GM12878 (cell line): ENCODE results near the gene URI1. TPM values are rescaled to one million over a fixed set of nuclear protein-coding genes. Genes with fewer than 3 reads are reported as not detected.

Experiments used
- ATF7 ChIP-seq: fragments of 450-650 bp; IDR thresholded peaks from 2 replicates; pipeline ENCODE4 v1.6.1; 2016; ENCODE audit warnings: low read depth, mild to moderate bottlenecking
- BCL11A ChIP-seq: IDR thresholded peaks from 2 replicates; pipeline ENCODE4 v1.6.1; 2011; ENCODE audit warnings: low read depth, low read length
- CBFB ChIP-seq: IDR thresholded peaks from 2 replicates; pipeline ENCODE4 v1.6.1; 2016; ENCODE audit warnings: antibody characterized with exemption, low read depth
- CBX5 ChIP-seq: sonication (generic); IDR thresholded peaks from 2 replicates; pipeline ENCODE4 v1.6.1; 2016; ENCODE audit warnings: low read depth, moderate library complexity, mild to moderate bottlenecking, inconsistent platforms
- CREB1 ChIP-seq: IDR thresholded peaks from 2 replicates; pipeline ENCODE4 v1.6.1; 2012; ENCODE audit warnings: low read depth, mild to moderate bottlenecking, inconsistent platforms
- ETV6 ChIP-seq, 2 experiments: fragments of 450-650 bp in 1 of 2; IDR thresholded peaks in 1 of 2; conservative IDR thresholded peaks in 1 of 2; 2 replicates each; pipeline ENCODE4 v1.6.1; 2014; ENCODE audit warnings: antibody characterized with exemption in 1 of 2, borderline replicate concordance in 1 of 2, low read depth in 1 of 2, mild to moderate bottlenecking in 1 of 2, moderate library complexity in 1 of 2
- FOXM1 ChIP-seq: IDR thresholded peaks from 2 replicates; pipeline ENCODE4 v1.6.1; 2012; ENCODE audit warnings: low read depth, mild to moderate bottlenecking, inconsistent platforms, low read length, moderate library complexity
- JUNB ChIP-seq: IDR thresholded peaks from 2 replicates; pipeline ENCODE4 v1.6.1; 2016; ENCODE audit warnings: antibody characterized with exemption, mild to moderate bottlenecking
- MLLT1 ChIP-seq: fragments of 450-650 bp; IDR thresholded peaks from 2 replicates; pipeline ENCODE4 v1.6.1; 2016; ENCODE audit warnings: mild to moderate bottlenecking
- NBN ChIP-seq: fragments of 450-650 bp; IDR thresholded peaks from 2 replicates; pipeline ENCODE4 v1.6.1; 2016
- NFIC ChIP-seq: IDR thresholded peaks from 2 replicates; pipeline ENCODE4 v1.6.1; 2012; ENCODE audit warnings: low read depth, mild to moderate bottlenecking, inconsistent platforms, low read length, moderate library complexity
- NR2F1 ChIP-seq: fragments of 450-650 bp; conservative IDR thresholded peaks from 2 replicates; pipeline ENCODE4 v1.6.1; 2017; ENCODE audit warnings: mild to moderate bottlenecking
- PAX5 ChIP-seq: IDR thresholded peaks from 2 replicates; pipeline ENCODE4 v1.6.1; 2011; ENCODE audit warnings: low read depth, low read length, borderline replicate concordance
- POU2F2 ChIP-seq: IDR thresholded peaks from 3 replicates; pipeline ENCODE4 v1.6.1; 2011; ENCODE audit warnings: low read depth, mild to moderate bottlenecking, low read length, borderline replicate concordance
- RAD51 ChIP-seq: fragments of 450-650 bp; IDR thresholded peaks from 2 replicates; pipeline ENCODE4 v1.6.1; 2016; ENCODE audit warnings: moderate library complexity, mild to moderate bottlenecking, inconsistent platforms
- SPI1 ChIP-seq: IDR thresholded peaks from 2 replicates; pipeline ENCODE4 v1.6.1; 2011; ENCODE audit warnings: low read depth, mild to moderate bottlenecking, low read length, moderate library complexity, borderline replicate concordance; ENCODE audit not compliant: insufficient read depth
- TCF12 ChIP-seq: IDR thresholded peaks from 2 replicates; pipeline ENCODE4 v1.6.1; 2011; ENCODE audit warnings: low read depth, mild to moderate bottlenecking, low read length
- ZNF217 ChIP-seq: fragments of 450-650 bp; IDR thresholded peaks from 2 replicates; pipeline ENCODE4 v1.6.1; 2017; ENCODE audit warnings: antibody characterized with exemption, mild to moderate bottlenecking
- ZNF622 ChIP-seq: fragments of 450-650 bp; IDR thresholded peaks from 2 replicates; pipeline ENCODE4 v1.6.1; 2017; ENCODE audit warnings: mild to moderate bottlenecking, inconsistent platforms
- polyA plus RNA-seq, 11 experiments: library from polyadenylated mRNA; depleted of rRNA in 4 of 11; unstranded in 6 of 11; stranded (reverse) in 5 of 11; fragments of >200 nt; fragmentation: Nextera tagmentation in 4 of 11; fragmentation: Illumina TruSeq in 1 of 11; extraction: Ambion mirVana in 4 of 11; extraction: Trizol in 1 of 11; gene quantifications; 1 replicate in 1 of 11; 2 replicates in 10 of 11; pipeline versions ENCODE4 v1.2.1 to v1.2.3, GENCODE V29; 2011 to 2016; ENCODE audit warnings: inconsistent platforms in 2 of 11, missing spikeins in 2 of 11, low read depth in 1 of 11
- total RNA-seq, 4 experiments: library from RNA; depleted of rRNA in 3 of 4; stranded (reverse); fragments of >200 nt in 3 of 4; fragmentation: Illumina TruSeq in 1 of 4; extraction: Trizol in 1 of 4; gene quantifications; 2 replicates each; pipeline versions ENCODE4 v1.2.1 to v1.2.3, GENCODE V29; 2013 to 2021
- TF ChIP-seq, protein P1 (sequence below): fragments of 450-650 bp; IDR thresholded peaks from 2 replicates; pipeline ENCODE4 v1.6.1; 2017; ENCODE audit warnings: mild to moderate bottlenecking, low read depth, inconsistent platforms; ENCODE audit not compliant: poor library complexity, severe bottlenecking

The URI1 gene
- total and polyA plus RNA-seq, 10 of the 15 experiments (the other 5 are each of a cell fraction or from before 2014, with no cell fraction given), result 15.2 to 94.2 (median 47.9) TPM

DNA sequence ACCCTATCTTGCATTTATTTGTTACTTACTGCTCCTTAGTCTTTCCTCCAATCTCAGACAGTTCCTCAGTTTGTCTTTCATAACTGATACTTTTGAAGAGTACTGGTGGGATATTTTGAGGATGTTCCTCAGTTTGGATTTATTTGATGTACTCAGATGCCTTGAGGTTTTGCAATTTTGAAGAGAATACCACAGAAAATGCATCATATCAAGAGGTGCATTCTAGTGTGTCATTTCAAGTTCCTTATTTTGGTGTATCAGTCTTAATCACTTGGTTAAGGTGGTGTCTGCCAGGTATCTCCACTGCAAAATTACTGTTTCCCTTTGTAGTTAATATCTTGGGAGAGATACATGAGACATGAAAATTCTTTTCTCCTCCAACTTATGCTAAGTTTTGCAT is 75.1 kb downstream of the URI1 start (continued):
- TF ChIP-seq PAX5, result peak; percentile 67; the same call in 1 of the 2 replicates
- TF ChIP-seq ZNF622, result no peak
- TF ChIP-seq BCL11A, result peak; percentile 84; the same call in 1 of the 2 replicates
- peak; percentile 83 for TF ChIP-seq CBFB
- TF ChIP-seq SPI1, result peak; percentile 69; the same call in 1 of the 2 replicates
- TF ChIP-seq MLLT1, result 0 out of 2 replicates have a peak, but pooled peaks have one; percentile 34
- TF ChIP-seq FOXM1, result peak; percentile 71; the same call in 1 of the 2 replicates
- TF ChIP-seq ZNF217, result 0 out of 2 replicates have a peak, but pooled peaks have one; percentile 36
- no peak for TF ChIP-seq CBX5
- TF ChIP-seq JUNB, result peak; percentile 93
- TF ChIP-seq POU2F2, result peak; percentile 46; the same call in 1 of the 3 replicates
- peak; percentile 45; the same call in 1 of the 2 replicates for TF ChIP-seq ATF7
- 0 out of 4 replicates have a peak, but pooled peaks of 1 of the 2 experiments have one; percentile 35 for TF ChIP-seq ETV6 (conservative IDR thresholded peaks at IDR 0.05 in 1 of 2, IDR thresholded peaks at IDR 0.05 in 1 of 2; ENCODE audit: borderline replicate concordance in 1 of 2, low read depth in 1 of 2)
- TF ChIP-seq TCF12, result no peak
- TF ChIP-seq RAD51, result no peak
- peak; percentile 89 for TF ChIP-seq NFIC
- TF ChIP-seq CREB1, result no peak
- TF ChIP-seq, protein P1, sequence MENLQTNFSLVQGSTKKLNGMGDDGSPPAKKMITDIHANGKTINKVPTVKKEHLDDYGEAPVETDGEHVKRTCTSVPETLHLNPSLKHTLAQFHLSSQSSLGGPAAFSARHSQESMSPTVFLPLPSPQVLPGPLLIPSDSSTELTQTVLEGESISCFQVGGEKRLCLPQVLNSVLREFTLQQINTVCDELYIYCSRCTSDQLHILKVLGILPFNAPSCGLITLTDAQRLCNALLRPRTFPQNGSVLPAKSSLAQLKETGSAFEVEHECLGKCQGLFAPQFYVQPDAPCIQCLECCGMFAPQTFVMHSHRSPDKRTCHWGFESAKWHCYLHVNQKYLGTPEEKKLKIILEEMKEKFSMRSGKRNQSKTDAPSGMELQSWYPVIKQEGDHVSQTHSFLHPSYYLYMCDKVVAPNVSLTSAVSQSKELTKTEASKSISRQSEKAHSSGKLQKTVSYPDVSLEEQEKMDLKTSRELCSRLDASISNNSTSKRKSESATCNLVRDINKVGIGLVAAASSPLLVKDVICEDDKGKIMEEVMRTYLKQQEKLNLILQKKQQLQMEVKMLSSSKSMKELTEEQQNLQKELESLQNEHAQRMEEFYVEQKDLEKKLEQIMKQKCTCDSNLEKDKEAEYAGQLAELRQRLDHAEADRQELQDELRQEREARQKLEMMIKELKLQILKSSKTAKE, result peak; percentile 82
- TF ChIP-seq NR2F1, result peak; percentile 47; the same call in 1 of the 2 replicates
- no peak for TF ChIP-seq NBN
